Measurements from ENCODE around the gene HCK.

- TF ChIP-seq CTCF (conservative IDR thresholded peaks at IDR 0.05): no peak
- TF ChIP-seq EZH2 (IDR thresholded peaks at IDR 0.05; ENCODE audit: low read depth): no peak
Measured at GRCh38 chr20:32124916-32125454, 72.9 kb downstream of the HCK start.
